Muscle of arm (tissue), 14 donors: ENCODE data around the gene POLL. TPM values are rescaled to one million over a fixed set of nuclear protein-coding genes. Genes with fewer than 3 reads are reported as not detected.
"Not testable (repeated sequence)": the region's sequence is repeated elsewhere in the genome, so short reads cannot be mapped to it uniquely, and the experiment has no call there.

Source experiments
- DNase-seq: peaks from one replicate; pipeline ENCODE4 v3.0.0-alpha.2; 2013
- long read RNA-seq, 11 donors: transcript quantifications; one replicate each; lab custom pipeline, GENCODE V29; 2026
- polyA plus RNA-seq, 12 donors: library from polyadenylated mRNA; unstranded; fragments of 120-200 nt; gene quantifications; one replicate each; pipeline ENCODE4 v1.2.1, GENCODE V29; 2013; ENCODE audit not compliant: insufficient read length in 12 of 12

POLL gene
- 10 to 100 TPM in 11 of 12 donors, not detected in 1; 20.8 to 56.0 (median 27.6) TPM for polyA plus RNA-seq
- long read RNA-seq, donor 1, partial matches to known transcripts, result 0 of 3 reads
- long read RNA-seq, donor 1, other reads (novel, unspliced or antisense), result 0 of 3 reads
- long read RNA-seq, donor 2, result 0 reads
- long read RNA-seq, donor 3, result 0 reads
- long read RNA-seq, donor 4, result 0 reads
- long read RNA-seq, donor 5, result 0 reads
- long read RNA-seq, donor 6, result 0 reads
- long read RNA-seq, donor 7, result 0 reads
- long read RNA-seq, donor 8, partial matches to known transcripts, result 0 of 2 reads
- long read RNA-seq, donor 8, other reads (novel, unspliced or antisense), result 0 of 2 reads
- long read RNA-seq, donor 9, result 0 reads
- long read RNA-seq, donor 10, partial matches to known transcripts, result 0 of 3 reads
- long read RNA-seq, donor 10, other reads (novel, unspliced or antisense), result 0 of 3 reads
- long read RNA-seq, donor 11, result 0 reads

DNA sequence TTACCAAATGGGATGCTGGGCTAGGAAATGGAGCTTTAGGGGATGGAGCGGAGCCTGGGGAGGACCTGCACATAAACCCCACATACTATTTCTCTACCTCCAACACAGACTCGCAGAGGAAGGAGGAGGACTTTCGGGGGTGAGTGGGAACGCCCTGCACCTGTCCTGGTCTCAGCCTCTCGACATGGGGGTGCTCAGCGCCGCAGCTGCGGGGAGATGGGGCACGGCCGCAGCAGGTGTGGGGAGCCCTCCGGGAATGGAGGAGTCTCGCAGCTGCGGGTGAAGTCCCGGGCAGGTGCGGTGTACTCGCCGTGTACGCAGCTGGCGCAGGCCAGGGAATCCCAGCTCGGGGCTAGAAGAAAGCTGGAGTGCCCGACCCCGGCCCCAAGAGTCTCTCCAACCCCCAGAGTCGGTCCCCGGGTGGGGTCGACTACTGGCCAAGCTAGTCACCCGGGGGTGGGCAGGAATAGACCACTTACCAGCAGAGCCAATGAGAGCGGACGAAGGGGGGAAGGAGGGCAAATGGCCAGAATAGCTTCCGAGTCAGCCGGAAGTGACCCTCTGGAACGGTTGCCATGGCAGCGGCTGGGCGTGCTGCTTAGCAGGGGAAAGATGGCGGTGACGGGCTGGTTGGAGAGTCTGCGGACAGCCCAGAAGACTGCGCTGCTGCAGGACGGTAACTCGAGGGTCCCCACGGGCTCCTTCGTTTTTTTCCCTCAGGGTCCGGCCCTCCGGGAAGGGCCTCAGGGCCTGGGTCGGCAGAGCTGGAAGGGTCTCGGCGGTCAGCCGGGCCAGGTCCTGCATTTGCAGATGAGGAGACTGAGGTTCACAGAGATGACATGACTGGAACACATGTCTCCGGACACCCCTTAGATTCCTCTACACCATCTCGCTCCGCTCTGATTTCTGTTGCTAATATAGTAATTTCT lies at the start of gene POLL, which contains the start of gene DPCD:
Gene POLL (minus strand): TSS at position 533 of the 929 bp plus-strand sequence. CDS start 897 bp downstream, outside the sequence.
Gene DPCD (plus strand): TSS at position 597 of the 929 bp plus-strand sequence. CDS start 16 bp downstream, at position 613.
- peak; percentile 98 for DNase-seq

GRCh38 chr10:101633510-101633909 lies 45.5 kb upstream of the POLL start:
- not testable (repeated sequence) for DNase-seq

DNA sequence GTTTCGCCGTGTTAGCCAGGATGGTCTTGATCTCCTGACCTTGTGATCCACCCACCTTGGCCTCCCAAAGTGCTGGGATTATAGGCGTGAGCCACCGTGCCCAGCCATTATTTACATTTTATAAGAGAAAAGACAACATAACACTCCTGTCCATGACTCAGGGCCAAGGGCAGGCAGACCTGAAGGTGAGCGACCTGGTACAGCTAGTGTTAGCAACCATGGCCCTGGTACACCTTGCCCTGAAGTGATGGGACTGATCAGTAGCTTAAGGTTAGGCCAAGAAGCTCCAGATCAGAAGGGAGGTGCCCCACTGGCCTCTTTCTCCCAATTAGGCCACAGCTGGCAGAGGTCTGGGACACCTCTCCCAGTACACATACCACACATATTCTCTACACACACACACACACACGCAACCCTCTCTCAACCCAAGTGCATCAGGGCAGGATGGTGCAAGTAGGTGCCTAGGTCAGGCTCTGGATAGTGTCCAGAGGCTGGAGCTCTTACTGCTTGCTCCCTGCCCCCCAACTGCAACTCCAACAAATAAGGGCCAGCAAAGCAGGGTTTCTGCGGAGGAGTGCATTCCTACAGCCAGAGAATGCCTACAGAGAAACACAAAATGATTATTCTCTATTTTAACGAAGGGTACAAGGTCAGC lies 43.9 kb upstream of the POLL start:
- no peak for DNase-seq

DNA sequence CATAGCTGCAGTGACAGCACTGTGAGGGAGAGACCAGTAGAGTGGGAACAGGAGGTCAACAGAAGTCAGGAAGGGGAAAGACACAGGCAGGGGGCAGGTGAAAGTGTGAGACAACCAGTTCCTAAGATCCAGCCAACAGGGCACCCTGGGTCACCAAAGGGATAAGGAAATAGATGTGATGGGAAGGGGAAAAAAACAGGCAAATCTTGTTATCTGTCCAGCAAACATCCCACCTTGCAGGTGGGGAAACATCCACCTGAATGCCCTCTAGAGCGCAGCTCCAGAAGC lies 42.5 kb upstream of the POLL start:
- DNase-seq, result no peak

DNA sequence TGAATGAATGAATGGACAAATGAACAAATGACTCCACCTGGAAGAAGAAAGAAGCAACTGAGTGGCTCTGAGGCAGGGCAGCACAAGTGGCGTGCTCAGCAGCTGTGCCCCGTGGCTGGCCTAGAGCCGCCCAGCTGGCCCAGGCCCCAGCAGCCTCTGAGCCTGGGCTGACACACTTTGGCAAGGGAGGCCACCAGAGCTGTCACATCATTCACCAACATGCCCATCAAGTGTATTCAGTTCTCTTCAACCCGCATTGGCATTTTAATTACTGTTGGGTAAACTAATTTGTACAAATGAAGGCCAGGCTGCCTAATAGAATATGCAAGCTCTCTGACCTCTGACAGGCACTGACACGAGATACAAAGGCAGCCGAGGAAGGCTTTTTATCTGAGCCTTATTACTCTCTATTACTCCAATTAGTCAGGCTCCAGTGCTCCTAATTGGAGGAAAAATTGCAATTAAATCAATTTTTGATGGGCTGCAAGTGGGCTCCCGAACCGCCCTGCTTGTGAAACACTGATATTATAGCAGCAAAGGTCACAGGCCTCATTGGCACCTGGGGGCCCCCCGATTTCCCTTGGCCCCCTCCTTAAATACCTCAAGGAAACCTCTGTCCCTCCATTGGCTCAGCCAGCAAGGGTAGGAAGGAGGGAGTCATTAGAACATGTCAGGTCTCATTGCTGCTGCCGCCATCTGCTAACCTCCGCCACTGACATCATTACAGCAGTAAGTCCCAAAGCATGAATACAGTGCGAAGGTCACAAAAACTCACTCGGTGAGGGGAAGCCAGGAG lies 42.0 kb upstream of the POLL start:
- no peak for DNase-seq

GRCh38 chr10:101625821-101626412 lies 37.9 kb upstream of the POLL start:
- no peak for DNase-seq

- DNase-seq, result no peak
Measured at GRCh38 chr10:101624526-101625102, 36.6 kb upstream of the POLL start.

- DNase-seq, result no peak
Measured at GRCh38 chr10:101623528-101623927, 35.5 kb upstream of the POLL start.

GRCh38 chr10:101619983-101620382 lies 31.9 kb upstream of the POLL start:
- no peak for DNase-seq

GRCh38 chr10:101618871-101619270 lies 30.8 kb upstream of the POLL start:
- DNase-seq, result no peak

GRCh38 chr10:101617824-101618568 lies 29.9 kb upstream of the POLL start:
- DNase-seq, result no peak

DNA sequence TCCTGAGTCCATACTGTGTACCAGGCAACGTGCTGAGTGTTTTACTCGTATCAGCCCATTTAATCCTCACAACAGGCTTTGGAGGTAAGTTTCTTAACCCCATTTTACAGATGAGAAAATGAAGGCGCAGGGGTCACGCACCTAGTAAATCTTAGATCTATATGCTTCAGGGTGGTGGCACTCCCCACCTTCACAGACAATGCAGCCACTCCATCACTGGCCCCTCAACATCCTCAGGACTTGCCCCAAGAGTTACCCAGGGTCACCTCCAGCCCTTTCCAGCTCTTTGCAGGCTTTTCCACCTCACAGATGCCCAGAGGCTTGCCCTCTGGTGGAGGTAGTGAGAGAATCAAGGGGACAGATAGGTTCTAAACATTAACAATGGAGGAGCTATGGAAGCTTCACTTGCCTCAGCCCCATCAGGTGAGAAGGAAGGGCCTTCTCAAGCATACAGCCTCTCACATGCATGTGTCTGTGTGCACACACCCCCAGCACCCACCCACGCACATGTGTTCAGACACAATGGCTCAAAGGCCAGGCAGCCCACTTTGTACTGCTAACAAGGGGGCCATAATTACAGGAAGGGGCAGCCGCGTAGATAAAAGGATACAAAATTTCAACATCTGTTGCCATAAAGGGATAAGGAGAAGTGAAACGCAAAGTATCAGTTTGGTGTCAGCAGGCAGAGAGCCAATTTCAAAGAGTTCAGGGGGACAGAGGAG lies 29.2 kb upstream of the POLL start:
- no peak for DNase-seq

- DNase-seq, result no peak
Measured at GRCh38 chr10:101616415-101617101, 28.5 kb upstream of the POLL start.

GRCh38 chr10:101615525-101616116 lies 27.6 kb upstream of the POLL start:
- DNase-seq, result no peak

- no peak for DNase-seq
Measured at GRCh38 chr10:101614663-101615524, 26.8 kb upstream of the POLL start.

DNA sequence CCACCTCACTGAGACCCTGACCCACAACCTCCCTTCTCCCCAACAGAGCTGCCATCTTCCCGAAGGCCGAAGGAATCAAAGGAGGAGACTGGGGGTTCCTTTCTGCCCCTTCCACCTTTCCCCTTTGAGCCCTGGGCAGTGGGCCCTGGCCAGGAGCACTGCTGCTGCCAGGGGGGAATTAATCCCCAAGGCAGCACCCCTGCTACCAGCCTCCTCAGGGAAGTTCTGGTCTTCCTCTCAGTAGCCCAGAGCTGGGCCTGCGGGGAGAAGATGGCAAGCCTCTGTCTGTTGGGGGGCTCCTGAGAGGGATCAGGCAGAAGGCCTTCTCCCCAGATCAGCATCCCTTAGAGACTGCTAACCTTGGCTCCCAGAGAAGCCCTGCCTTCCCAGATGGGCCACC lies 25.6 kb upstream of the POLL start:
- no peak for DNase-seq

DNA sequence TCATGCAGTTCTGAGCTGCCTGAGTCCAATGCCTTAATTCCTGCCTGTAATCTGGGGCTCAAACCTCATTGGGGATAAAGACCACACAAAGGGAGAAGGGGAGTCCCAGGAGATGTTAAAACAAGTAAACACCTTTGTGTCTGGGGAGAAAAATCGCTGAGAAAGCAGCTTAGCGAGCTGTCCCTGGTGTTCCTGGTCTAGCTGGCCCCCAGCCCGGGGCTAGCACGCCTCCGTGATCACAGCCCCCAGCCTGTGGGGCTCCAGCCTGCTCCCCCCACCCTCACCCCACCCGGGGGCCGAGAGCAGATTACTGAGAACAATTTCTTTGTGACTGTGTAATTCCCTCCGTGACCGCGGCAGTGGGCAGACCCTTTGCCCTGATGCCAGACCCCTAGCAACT lies 24.8 kb upstream of the POLL start:
- DNase-seq, result no peak
